ENCODE data around the gene LMX1B.

DNA sequence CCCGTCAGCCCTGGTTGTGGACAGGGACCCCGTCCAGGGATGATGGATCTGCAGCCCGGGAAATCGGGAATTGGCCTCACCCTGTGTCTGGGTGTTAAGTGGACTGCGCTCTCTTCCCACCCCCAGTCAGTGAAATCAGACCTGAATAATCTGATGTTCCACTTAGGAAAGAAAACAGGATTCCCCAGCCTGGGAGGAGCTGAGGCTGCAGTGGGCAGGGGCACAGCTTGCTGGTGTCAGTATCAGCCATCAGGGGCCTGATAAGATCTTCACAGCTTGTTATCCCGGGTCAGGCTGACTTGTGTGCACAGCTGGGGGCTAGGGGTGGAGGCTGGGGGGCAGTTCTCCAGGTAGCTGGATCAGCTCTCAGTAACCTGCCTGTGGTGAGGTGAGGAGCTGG is 29.1 kb downstream of the LMX1B start:
- TF ChIP-seq EZH2 (IDR thresholded peaks at IDR 0.05) (no peak), POLR2AphosphoS5 (IDR thresholded peaks at IDR 0.05; ENCODE audit: borderline replicate concordance, low read depth, low read length) (no peak), FOXP2 (optimal IDR thresholded peaks at IDR 0.05; ENCODE audit: control extremely low read depth, extremely low read length, insufficient read depth) (no peak)

Data from SK-N-MC (cell line).